Measurements from ENCODE around the gene FAM200B. TPM values are rescaled to one million over a fixed set of nuclear protein-coding genes. Genes with fewer than 3 reads are reported as not detected.

The FAM200B gene
- total RNA-seq, 1 donor = 31.8 TPM

DNA sequence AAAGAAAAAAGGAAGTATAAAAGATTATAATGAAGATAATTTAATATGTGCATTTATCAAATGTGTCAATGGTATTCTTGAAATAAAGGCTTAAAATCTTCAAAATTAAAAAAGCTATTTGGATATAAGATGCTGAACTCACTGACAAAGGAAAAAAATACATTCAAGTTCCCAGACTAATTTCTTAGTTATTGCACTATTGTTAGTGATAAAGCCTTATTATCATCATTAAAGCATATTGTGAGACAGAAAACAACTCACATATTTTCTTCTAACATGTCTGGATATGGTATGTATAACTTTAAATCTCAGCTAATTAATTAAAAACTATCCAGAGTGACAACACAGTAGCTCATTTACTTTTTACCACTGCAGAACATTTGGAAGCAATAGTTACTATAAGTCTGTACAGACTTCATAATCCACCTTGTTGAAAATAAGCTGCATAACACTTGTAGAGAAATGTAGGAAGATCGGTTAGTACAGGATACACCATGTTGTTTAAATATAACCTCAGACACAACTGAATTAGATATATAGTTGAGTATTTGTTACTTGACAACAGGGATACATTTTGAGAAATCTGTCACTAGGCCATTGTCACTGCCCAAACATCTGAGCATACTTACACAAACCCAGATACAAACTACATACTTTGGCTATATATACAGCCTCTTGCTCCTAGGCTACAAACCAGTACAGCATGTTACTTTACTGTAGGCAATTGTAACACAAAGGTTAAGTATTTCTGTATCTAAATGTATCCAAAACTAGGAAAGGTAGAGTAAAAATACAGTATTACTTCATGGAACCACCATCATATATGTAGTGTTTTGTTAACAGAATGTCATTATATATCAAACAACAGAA, 12.8 kb upstream of the FAM200B start:
- no peak overlapping the region for H3K27ac ChIP-seq (ENCODE audit: low read depth, low read length)
- no peak for DNase-seq (ENCODE audit: insufficient read length, low spot score, missing footprints)
- peaks cover 10% of the 10 kb centered on the region for H3K36me3 ChIP-seq (ENCODE audit: insufficient read depth, low read length)
- H3K4me1 ChIP-seq (ENCODE audit: insufficient read depth, low read length) = no peaks in the 10 kb centered on the region
- H4K20me1 ChIP-seq (ENCODE audit: insufficient read depth, low read length) = no peaks in the 10 kb centered on the region
- no peak for TF ChIP-seq CTCF (IDR thresholded peaks at IDR 0.05; ENCODE audit: extremely low read depth, low read depth, low read length)
- no peak overlapping the region for H3K4me2 ChIP-seq (ENCODE audit: insufficient read depth, low read length)
- no peak overlapping the region for H3K4me3 ChIP-seq (ENCODE audit: insufficient read depth, low read length)
- H3K27me3 ChIP-seq (ENCODE audit: insufficient read depth, low read length) = no peaks in the 10 kb centered on the region
- peaks cover 43% of the 10 kb centered on the region for H3K79me2 ChIP-seq (ENCODE audit: insufficient read depth, low read length)
- H2AFZ ChIP-seq (ENCODE audit: low read length) = peak overlapping the region; percentile 48
- no peaks in the 10 kb centered on the region for H3K9me3 ChIP-seq (ENCODE audit: low read depth, low read length)

GRCh38 chr4:15670576-15670975, 11.1 kb upstream of the FAM200B start:
- H3K27ac ChIP-seq (ENCODE audit: low read depth, low read length) = no peak overlapping the region

GRCh38 chr4:15672101-15672500, 9.5 kb upstream of the FAM200B start:
- Histone ChIP-seq H3K27me3 (ENCODE audit: insufficient read depth, low read length) (no peaks in the 10 kb centered on the region), H3K9me3 (ENCODE audit: low read depth, low read length) (no peaks in the 10 kb centered on the region), H3K4me1 (ENCODE audit: insufficient read depth, low read length) (no peaks in the 10 kb centered on the region), H3K27ac (ENCODE audit: low read depth, low read length) (no peak overlapping the region), H2AFZ (ENCODE audit: low read length) (peak overlapping the region; percentile 3), H3K79me2 (ENCODE audit: insufficient read depth, low read length) (peaks cover 73% of the 10 kb centered on the region), H3K36me3 (ENCODE audit: insufficient read depth, low read length) (peaks cover 6% of the 10 kb centered on the region), H4K20me1 (ENCODE audit: insufficient read depth, low read length) (no peaks in the 10 kb centered on the region), H3K4me3 (ENCODE audit: insufficient read depth, low read length) (no peak overlapping the region), H3K4me2 (ENCODE audit: insufficient read depth, low read length) (no peak overlapping the region)
- no peak for DNase-seq (ENCODE audit: insufficient read length, low spot score, missing footprints)
- TF ChIP-seq CTCF (IDR thresholded peaks at IDR 0.05; ENCODE audit: extremely low read depth, low read depth, low read length) = no peak

More at GRCh38 chr4:15670576-15670975, 11.1 kb upstream of the FAM200B start:
- Histone ChIP-seq H3K4me3 (ENCODE audit: insufficient read depth, low read length) (no peak overlapping the region), H3K27me3 (ENCODE audit: insufficient read depth, low read length) (no peaks in the 10 kb centered on the region), H3K4me1 (ENCODE audit: insufficient read depth, low read length) (no peaks in the 10 kb centered on the region), H3K36me3 (ENCODE audit: insufficient read depth, low read length) (peaks cover 10% of the 10 kb centered on the region), H3K79me2 (ENCODE audit: insufficient read depth, low read length) (peaks cover 60% of the 10 kb centered on the region), H3K4me2 (ENCODE audit: insufficient read depth, low read length) (no peak overlapping the region), H4K20me1 (ENCODE audit: insufficient read depth, low read length) (no peaks in the 10 kb centered on the region), H3K9me3 (ENCODE audit: low read depth, low read length) (no peaks in the 10 kb centered on the region), H2AFZ (ENCODE audit: low read length) (no peak overlapping the region)
- no peak for DNase-seq (ENCODE audit: insufficient read length, low spot score, missing footprints)
- no peak for TF ChIP-seq CTCF (IDR thresholded peaks at IDR 0.05; ENCODE audit: extremely low read depth, low read depth, low read length)

- no peak for TF ChIP-seq CTCF (IDR thresholded peaks at IDR 0.05; ENCODE audit: extremely low read depth, low read depth, low read length)
- no peak overlapping the region for H3K27ac ChIP-seq (ENCODE audit: low read depth, low read length)
- peaks cover 84% of the 10 kb centered on the region for H3K79me2 ChIP-seq (ENCODE audit: insufficient read depth, low read length)
- H3K4me1 ChIP-seq (ENCODE audit: insufficient read depth, low read length) = peaks cover 7% of the 10 kb centered on the region
- no peaks in the 10 kb centered on the region for H3K36me3 ChIP-seq (ENCODE audit: insufficient read depth, low read length)
- no peak for DNase-seq (ENCODE audit: insufficient read length, low spot score, missing footprints)
- H4K20me1 ChIP-seq (ENCODE audit: insufficient read depth, low read length) = no peaks in the 10 kb centered on the region
- no peaks in the 10 kb centered on the region for H3K9me3 ChIP-seq (ENCODE audit: low read depth, low read length)
- peak overlapping the region; percentile 14 for H2AFZ ChIP-seq (ENCODE audit: low read length)
- H3K27me3 ChIP-seq (ENCODE audit: insufficient read depth, low read length) = no peaks in the 10 kb centered on the region
- no peak overlapping the region for H3K4me3 ChIP-seq (ENCODE audit: insufficient read depth, low read length)
- H3K4me2 ChIP-seq (ENCODE audit: insufficient read depth, low read length) = no peak overlapping the region
Observed at GRCh38 chr4:15673337-15673736, 8.3 kb upstream of the FAM200B start.

Data from osteoblast (primary cell).